ENCODE results near the gene KMT2C.
"Not testable (repeated sequence)": the region's sequence is repeated elsewhere in the genome, so short reads cannot be mapped to it uniquely, and the experiment has no call there.

KMT2C gene

DNA sequence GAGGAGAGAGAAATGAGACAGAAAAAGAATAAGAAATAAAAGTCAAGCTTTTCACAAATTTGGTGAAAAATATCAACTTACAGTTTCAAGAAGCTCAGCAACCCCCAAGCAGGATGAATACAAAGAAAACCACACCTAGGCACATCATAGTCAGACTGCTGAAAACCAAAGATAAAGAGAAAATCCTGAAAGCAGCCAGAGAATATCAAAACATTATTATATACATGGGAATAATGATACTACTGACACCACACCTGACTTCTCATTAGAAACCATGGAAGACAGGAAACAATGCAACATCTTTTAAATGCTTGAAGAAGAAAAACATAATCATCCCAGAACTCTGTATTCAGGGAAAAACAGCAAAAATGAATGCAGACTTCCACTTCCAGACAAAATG lies 149.6 kb downstream of the KMT2C start:
- H3K4me3 ChIP-seq (ENCODE audit: low read depth, low read length): not testable (repeated sequence)

GRCh38 chr7:152284998-152285397 lies 150.8 kb downstream of the KMT2C start:
- not testable (repeated sequence) for H3K4me3 ChIP-seq (ENCODE audit: low read depth, low read length); H3K27ac ChIP-seq (ENCODE audit: low read depth, low read length); H3K27me3 ChIP-seq (ENCODE audit: control insufficient read depth, insufficient read depth, low read length); H3K9ac ChIP-seq (ENCODE audit: low read depth, low read length); H3K4me1 ChIP-seq (ENCODE audit: control insufficient read depth, insufficient read depth, low read length); H3K36me3 ChIP-seq (ENCODE audit: control insufficient read depth, insufficient read depth, low read length)
- peaks cover 12% of the 10 kb centered on the region for H3K9me3 ChIP-seq (ENCODE audit: control insufficient read depth, insufficient read depth, low read length)

More for the DNA sequence above, 149.6 kb downstream of the KMT2C start:
- H3K4me1 ChIP-seq (ENCODE audit: control insufficient read depth, insufficient read depth, low read length); H3K27me3 ChIP-seq (ENCODE audit: control insufficient read depth, insufficient read depth, low read length); H3K27ac ChIP-seq (ENCODE audit: low read depth, low read length); H3K36me3 ChIP-seq (ENCODE audit: control insufficient read depth, insufficient read depth, low read length); H3K9ac ChIP-seq (ENCODE audit: low read depth, low read length): not testable (repeated sequence)
- peaks cover 12% of the 10 kb centered on the region for H3K9me3 ChIP-seq (ENCODE audit: control insufficient read depth, insufficient read depth, low read length)

DNA sequence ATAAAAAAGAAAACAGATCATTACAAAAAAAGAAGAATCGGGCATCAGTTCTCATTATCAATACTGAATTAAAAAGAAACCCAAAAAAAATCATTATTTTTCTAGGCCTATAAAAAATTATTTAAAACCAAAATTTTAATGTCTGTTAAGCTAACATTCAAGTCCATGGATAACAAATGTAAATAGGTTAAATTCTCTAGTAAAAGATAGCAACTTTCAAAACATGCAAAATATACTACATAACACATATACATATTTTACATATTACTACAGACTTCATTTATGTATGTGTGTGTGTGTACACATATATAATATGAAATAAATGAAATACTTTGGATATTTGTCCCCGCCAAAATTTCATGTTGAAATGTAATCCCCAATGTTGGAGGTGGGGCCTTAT lies 158.1 kb downstream of the KMT2C start:
- not testable (repeated sequence) for H3K9ac ChIP-seq (ENCODE audit: low read depth, low read length); H3K4me3 ChIP-seq (ENCODE audit: low read depth, low read length); H3K27ac ChIP-seq (ENCODE audit: low read depth, low read length); H3K27me3 ChIP-seq (ENCODE audit: control insufficient read depth, insufficient read depth, low read length); H3K36me3 ChIP-seq (ENCODE audit: control insufficient read depth, insufficient read depth, low read length); H3K9me3 ChIP-seq (ENCODE audit: control insufficient read depth, insufficient read depth, low read length); H3K4me1 ChIP-seq (ENCODE audit: control insufficient read depth, insufficient read depth, low read length)

- H3K9me3 ChIP-seq (ENCODE audit: control insufficient read depth, insufficient read depth, low read length): peaks cover 21% of the 10 kb centered on the region
- H3K4me3 ChIP-seq (ENCODE audit: low read depth, low read length); H3K27ac ChIP-seq (ENCODE audit: low read depth, low read length): not testable (repeated sequence)
These were observed 165.4 kb downstream of the KMT2C start for GRCh38 chr7:152270427-152270826.

DNA sequence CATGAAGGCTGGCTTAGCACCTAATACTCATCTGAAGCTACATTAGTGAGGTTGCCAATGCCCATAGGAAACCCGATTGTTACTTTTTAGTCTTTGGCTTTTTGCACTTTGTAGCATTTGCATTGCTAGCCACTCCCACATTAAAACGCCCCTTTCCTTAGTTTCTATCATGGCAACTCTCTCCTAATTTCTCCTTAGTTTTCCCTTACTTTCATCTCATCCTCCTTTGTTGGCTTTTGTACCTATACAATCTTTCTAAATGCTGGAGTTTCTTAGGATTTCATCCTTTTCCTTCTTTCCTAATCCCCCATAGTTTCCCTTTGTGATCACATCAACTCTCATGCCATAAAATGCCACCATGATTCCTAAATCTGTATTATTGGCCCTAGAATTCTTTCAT lies 168.9 kb downstream of the KMT2C start:
- not testable (repeated sequence) for H3K27ac ChIP-seq (ENCODE audit: low read depth, low read length); H3K27me3 ChIP-seq (ENCODE audit: control insufficient read depth, insufficient read depth, low read length); H3K4me3 ChIP-seq (ENCODE audit: low read depth, low read length); H3K4me1 ChIP-seq (ENCODE audit: control insufficient read depth, insufficient read depth, low read length); H3K9ac ChIP-seq (ENCODE audit: low read depth, low read length); H3K36me3 ChIP-seq (ENCODE audit: control insufficient read depth, insufficient read depth, low read length)
- peaks cover 23% of the 10 kb centered on the region for H3K9me3 ChIP-seq (ENCODE audit: control insufficient read depth, insufficient read depth, low read length)

More at GRCh38 chr7:152270427-152270826, 165.4 kb downstream of the KMT2C start:
- H3K9ac ChIP-seq (ENCODE audit: low read depth, low read length); H3K36me3 ChIP-seq (ENCODE audit: control insufficient read depth, insufficient read depth, low read length); H3K27me3 ChIP-seq (ENCODE audit: control insufficient read depth, insufficient read depth, low read length); H3K4me1 ChIP-seq (ENCODE audit: control insufficient read depth, insufficient read depth, low read length): not testable (repeated sequence)

DNA sequence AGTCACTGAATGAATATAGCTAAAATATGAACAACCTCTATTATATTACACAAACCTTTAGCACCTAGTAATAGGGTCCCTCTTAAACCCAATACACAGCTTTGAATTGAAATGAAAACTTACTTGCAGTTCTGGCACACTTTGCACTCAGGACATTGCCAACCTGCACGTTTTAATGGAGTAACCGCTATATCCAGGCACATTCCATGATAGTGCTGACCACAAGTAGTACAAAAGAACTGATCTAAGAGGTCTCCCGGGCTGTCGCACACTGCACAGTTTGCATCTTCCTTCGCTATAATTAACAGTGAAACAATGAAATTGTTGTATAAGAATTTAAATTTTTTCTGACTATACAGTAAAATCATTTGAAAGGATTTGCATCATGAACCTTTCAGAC lies 170.9 kb downstream of the KMT2C start:
- not testable (repeated sequence) for H3K36me3 ChIP-seq (ENCODE audit: control insufficient read depth, insufficient read depth, low read length); H3K9ac ChIP-seq (ENCODE audit: low read depth, low read length); H3K4me1 ChIP-seq (ENCODE audit: control insufficient read depth, insufficient read depth, low read length); H3K27ac ChIP-seq (ENCODE audit: low read depth, low read length); H3K4me3 ChIP-seq (ENCODE audit: low read depth, low read length); H3K27me3 ChIP-seq (ENCODE audit: control insufficient read depth, insufficient read depth, low read length)
- peaks cover 23% of the 10 kb centered on the region for H3K9me3 ChIP-seq (ENCODE audit: control insufficient read depth, insufficient read depth, low read length)

GRCh38 chr7:152262146-152262545 lies 173.7 kb downstream of the KMT2C start:
- H3K9ac ChIP-seq (ENCODE audit: low read depth, low read length); H3K4me3 ChIP-seq (ENCODE audit: low read depth, low read length); H3K36me3 ChIP-seq (ENCODE audit: control insufficient read depth, insufficient read depth, low read length); H3K27me3 ChIP-seq (ENCODE audit: control insufficient read depth, insufficient read depth, low read length); H3K4me1 ChIP-seq (ENCODE audit: control insufficient read depth, insufficient read depth, low read length); H3K27ac ChIP-seq (ENCODE audit: low read depth, low read length): not testable (repeated sequence)
- H3K9me3 ChIP-seq (ENCODE audit: control insufficient read depth, insufficient read depth, low read length): peaks cover 12% of the 10 kb centered on the region

- not testable (repeated sequence) for H3K4me1 ChIP-seq (ENCODE audit: control insufficient read depth, insufficient read depth, low read length); H3K36me3 ChIP-seq (ENCODE audit: control insufficient read depth, insufficient read depth, low read length)
These were observed 176.2 kb downstream of the KMT2C start for GRCh38 chr7:152259645-152260044.

DNA sequence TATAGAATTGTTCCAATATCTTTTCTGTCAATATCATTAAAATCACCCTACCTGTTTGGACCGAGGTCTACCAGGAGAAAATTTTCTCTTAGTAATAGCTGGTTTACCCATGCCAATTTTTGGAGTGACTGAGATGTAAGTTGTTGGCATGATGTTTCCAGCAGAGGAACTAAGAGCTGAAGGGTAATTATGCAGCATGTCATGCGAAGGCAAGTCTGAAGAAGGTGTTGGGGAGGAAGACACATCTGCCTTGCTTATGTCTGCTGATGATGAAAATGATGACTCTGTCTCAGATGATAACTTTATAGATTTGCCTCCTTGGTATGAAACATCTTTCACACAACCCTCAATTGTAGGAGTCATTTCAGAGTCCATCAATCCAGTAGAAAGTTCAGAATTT lies 188.0 kb downstream of the KMT2C start:
- not testable (repeated sequence) for H3K27me3 ChIP-seq (ENCODE audit: control insufficient read depth, insufficient read depth, low read length); H3K9me3 ChIP-seq (ENCODE audit: control insufficient read depth, insufficient read depth, low read length); H3K27ac ChIP-seq (ENCODE audit: low read depth, low read length); H3K9ac ChIP-seq (ENCODE audit: low read depth, low read length); H3K4me1 ChIP-seq (ENCODE audit: control insufficient read depth, insufficient read depth, low read length); H3K4me3 ChIP-seq (ENCODE audit: low read depth, low read length)
- H3K36me3 ChIP-seq (ENCODE audit: control insufficient read depth, insufficient read depth, low read length): peaks cover 19% of the 10 kb centered on the region

More at GRCh38 chr7:152259645-152260044, 176.2 kb downstream of the KMT2C start:
- H3K4me3 ChIP-seq (ENCODE audit: low read depth, low read length); H3K27ac ChIP-seq (ENCODE audit: low read depth, low read length); H3K9ac ChIP-seq (ENCODE audit: low read depth, low read length); H3K27me3 ChIP-seq (ENCODE audit: control insufficient read depth, insufficient read depth, low read length); H3K9me3 ChIP-seq (ENCODE audit: control insufficient read depth, insufficient read depth, low read length): not testable (repeated sequence)

DNA sequence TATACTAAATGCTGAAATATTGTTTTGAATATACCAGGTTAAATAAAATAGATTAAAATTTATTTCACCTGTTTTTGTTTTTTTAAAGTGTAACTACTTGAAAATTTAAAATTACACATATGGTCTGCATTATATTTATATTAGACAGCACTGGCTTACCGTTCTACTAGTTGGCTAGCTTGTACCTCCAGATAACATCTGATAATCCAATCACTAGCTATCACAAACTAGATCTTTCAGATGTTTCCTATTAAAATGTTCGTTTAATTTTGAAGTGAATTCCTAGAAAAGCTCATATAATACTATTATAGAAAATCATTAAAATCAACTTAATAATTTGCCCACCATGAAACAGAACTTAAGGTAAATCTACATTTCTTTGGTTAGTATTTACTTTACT lies 190.4 kb downstream of the KMT2C start:
- not testable (repeated sequence) for H3K9ac ChIP-seq (ENCODE audit: low read depth, low read length); H3K4me3 ChIP-seq (ENCODE audit: low read depth, low read length); H3K9me3 ChIP-seq (ENCODE audit: control insufficient read depth, insufficient read depth, low read length); H3K27ac ChIP-seq (ENCODE audit: low read depth, low read length); H3K27me3 ChIP-seq (ENCODE audit: control insufficient read depth, insufficient read depth, low read length); H3K4me1 ChIP-seq (ENCODE audit: control insufficient read depth, insufficient read depth, low read length)
- peaks cover 12% of the 10 kb centered on the region; the same call in 1 of the 2 replicates for H3K36me3 ChIP-seq (ENCODE audit: control insufficient read depth, insufficient read depth, low read length)

DNA sequence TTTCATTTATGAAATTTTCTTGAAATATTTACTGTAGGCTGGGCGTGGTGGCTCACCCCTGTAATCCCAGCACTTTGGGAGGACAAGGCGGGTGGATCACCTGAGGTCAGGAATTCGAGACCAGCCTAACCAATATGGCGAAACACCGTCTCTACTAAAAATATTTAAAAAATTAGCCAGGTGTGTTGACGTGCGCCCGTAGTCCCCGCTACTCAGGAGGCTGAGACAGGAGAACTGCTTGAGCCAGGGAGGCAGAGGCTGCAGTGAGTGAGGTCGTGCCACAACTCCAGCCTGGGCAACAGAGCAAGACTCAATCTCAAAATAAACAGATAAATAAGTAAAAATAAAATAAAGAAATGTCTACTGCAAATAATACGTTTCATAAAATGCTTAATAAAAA lies 192.3 kb downstream of the KMT2C start:
- H3K9ac ChIP-seq (ENCODE audit: low read depth, low read length); H3K27me3 ChIP-seq (ENCODE audit: control insufficient read depth, insufficient read depth, low read length); H3K4me3 ChIP-seq (ENCODE audit: low read depth, low read length); H3K4me1 ChIP-seq (ENCODE audit: control insufficient read depth, insufficient read depth, low read length); H3K9me3 ChIP-seq (ENCODE audit: control insufficient read depth, insufficient read depth, low read length); H3K36me3 ChIP-seq (ENCODE audit: control insufficient read depth, insufficient read depth, low read length); H3K27ac ChIP-seq (ENCODE audit: low read depth, low read length): not testable (repeated sequence)

DNA sequence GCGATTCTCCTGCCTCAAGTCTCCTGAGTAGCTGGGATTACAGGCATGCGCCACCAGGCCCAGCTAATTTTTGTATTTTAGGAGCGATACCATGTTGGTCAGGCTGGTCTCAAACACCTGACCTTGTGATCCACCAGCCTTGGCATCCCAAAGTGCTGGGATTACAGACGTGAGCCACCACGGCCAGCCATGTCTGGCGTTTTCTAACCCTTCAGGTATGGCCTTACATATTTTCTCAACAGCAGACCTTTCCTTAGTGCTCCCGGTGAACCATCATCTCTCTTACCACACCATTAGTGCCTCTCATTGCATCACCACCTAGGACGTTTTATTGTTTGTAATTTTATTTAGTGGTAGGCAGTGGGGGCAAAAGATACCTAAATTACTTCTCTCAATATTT lies 194.5 kb downstream of the KMT2C start:
- H3K4me3 ChIP-seq (ENCODE audit: low read depth, low read length); H3K36me3 ChIP-seq (ENCODE audit: control insufficient read depth, insufficient read depth, low read length); H3K9me3 ChIP-seq (ENCODE audit: control insufficient read depth, insufficient read depth, low read length); H3K4me1 ChIP-seq (ENCODE audit: control insufficient read depth, insufficient read depth, low read length); H3K27ac ChIP-seq (ENCODE audit: low read depth, low read length); H3K27me3 ChIP-seq (ENCODE audit: control insufficient read depth, insufficient read depth, low read length); H3K9ac ChIP-seq (ENCODE audit: low read depth, low read length): not testable (repeated sequence)

Measured in HUES48 (cell line).